Mesothelial cell of epicardium (in vitro differentiated cells): ENCODE measurements around the gene ENTPD6. TPM values are rescaled to one million over a fixed set of nuclear protein-coding genes. Genes with fewer than 3 reads are reported as not detected.

Experiments used
- DNase-seq, 2 experiments: peaks; one replicate each; pipeline ENCODE4 v3.0.0; 2021; ENCODE audit warnings: low spot score in 2 of 2; ENCODE audit not compliant: unreplicated experiment in 2 of 2
- H3K27ac Mint-ChIP-seq: 2 replicates; pipeline ENCODE4 v1.8.0; 2021; ENCODE audit warnings: mixed read lengths
- H3K27me3 Mint-ChIP-seq: 2 replicates; pipeline ENCODE4 v1.8.0; 2021; ENCODE audit warnings: low read depth, mixed read lengths
- H3K36me3 Mint-ChIP-seq: 2 replicates; pipeline ENCODE4 v1.8.0; 2021; ENCODE audit warnings: mixed read lengths
- H3K4me1 Mint-ChIP-seq: 2 replicates; pipeline ENCODE4 v1.8.0; 2021; ENCODE audit warnings: mixed read lengths
- H3K4me3 Mint-ChIP-seq: 2 replicates; pipeline ENCODE4 v1.8.0; 2021; ENCODE audit warnings: mild to moderate bottlenecking, moderate library complexity, mixed read lengths
- H3K9me3 Mint-ChIP-seq: 2 replicates; pipeline ENCODE4 v1.8.0; 2021; ENCODE audit warnings: mixed read lengths
- CTCF ChIP-seq: fragments of 200-600 bp; sonication (generic); IDR thresholded peaks from one replicate; pipeline ENCODE4 v1.5.0; 2021; ENCODE audit warnings: antibody characterized with exemption; ENCODE audit not compliant: unreplicated experiment
- total RNA-seq: library from RNA; stranded (reverse); gene quantifications from 3 replicates; pipeline ENCODE4 v1.2.1, GENCODE V29; 2021

The ENTPD6 gene
- total RNA-seq, 1 donor from 2014 or later: 59.3 TPM

GRCh38 chr20:25220021-25220730 is 24.7 kb downstream of the ENTPD6 start:
- H3K27me3 Mint-ChIP-seq: no peaks in the 10 kb centered on the region
- TF ChIP-seq CTCF: no peak
- peaks cover 6% of the 10 kb centered on the region for H3K36me3 Mint-ChIP-seq
- no peaks in the 10 kb centered on the region for H3K9me3 Mint-ChIP-seq
- no peaks in the 10 kb centered on the region for H3K4me1 Mint-ChIP-seq
- no peak overlapping the region for H3K27ac Mint-ChIP-seq
- H3K4me3 Mint-ChIP-seq: no peak overlapping the region
- DNase-seq: no peak

GRCh38 chr20:25220810-25221591 is 25.5 kb downstream of the ENTPD6 start:
- DNase-seq: no peak
- Mint-ChIP-seq H3K4me3 (no peak overlapping the region), H3K36me3 (peaks cover 3% of the 10 kb centered on the region), H3K27me3 (no peaks in the 10 kb centered on the region), H3K9me3 (no peaks in the 10 kb centered on the region), H3K27ac (no peak overlapping the region), H3K4me1 (no peaks in the 10 kb centered on the region)
- no peak for TF ChIP-seq CTCF

- peak overlapping the region; percentile 7 for H3K27ac Mint-ChIP-seq
- no peak for TF ChIP-seq CTCF
- no peak for DNase-seq
- H3K36me3 Mint-ChIP-seq: peaks cover 2% of the 10 kb centered on the region
- no peaks in the 10 kb centered on the region for H3K27me3 Mint-ChIP-seq
- H3K4me3 Mint-ChIP-seq: no peak overlapping the region
- H3K4me1 Mint-ChIP-seq: no peaks in the 10 kb centered on the region
- H3K9me3 Mint-ChIP-seq: no peaks in the 10 kb centered on the region
Measured at GRCh38 chr20:25221592-25222460, 26.3 kb downstream of the ENTPD6 start.

- Mint-ChIP-seq H3K27ac (no peak overlapping the region), H3K27me3 (no peaks in the 10 kb centered on the region), H3K36me3 (peaks cover 2% of the 10 kb centered on the region), H3K9me3 (no peaks in the 10 kb centered on the region), H3K4me3 (no peak overlapping the region), H3K4me1 (peaks cover 7% of the 10 kb centered on the region)
- no peak for TF ChIP-seq CTCF
- no peak for DNase-seq
Measured at GRCh38 chr20:25222461-25223178, 27.1 kb downstream of the ENTPD6 start.

GRCh38 chr20:25223179-25223661 is 27.7 kb downstream of the ENTPD6 start:
- Mint-ChIP-seq H3K9me3 (no peaks in the 10 kb centered on the region), H3K4me3 (no peak overlapping the region), H3K4me1 (peaks cover 7% of the 10 kb centered on the region), H3K27me3 (no peaks in the 10 kb centered on the region), H3K27ac (no peak overlapping the region), H3K36me3 (peaks cover 2% of the 10 kb centered on the region)
- DNase-seq: no peak
- no peak for TF ChIP-seq CTCF
